Pancreas (tissue), 10 donors: ENCODE results near the gene MLXIP. TPM values are rescaled to one million over a fixed set of nuclear protein-coding genes. Genes with fewer than 3 reads are reported as not detected.
A peak's percentile ranks its signal among the peaks of the same experiment; 100 is the strongest.

Experiments used
- ATAC-seq, 4 donors: fragments of 200-7000 bp; cut with Tn5 transposase; one replicate each; pipeline versions ENCODE4 v1.8.0 to v1.9.1; 2020; ENCODE audit warnings: mild to moderate bottlenecking in 4 of 4, moderate library complexity in 4 of 4
- DNase-seq, 6 donors: peaks; one replicate each; pipeline ENCODE4 v3.0.0-alpha.2; 2020
- FAIRE-seq: peaks from 2 replicates; lab custom pipeline; 2012; peaks lifted over from hg19 to GRCh38; lab: Jason Lieb, UNC
- H3K27ac ChIP-seq, 4 donors: fragments of 200-600 bp; sonication (generic); 1 replicate in 3 of 4; 2 replicates in 1 of 4; pipeline versions ENCODE4 v1.5.0 to v1.8.0; 2020
- H3K27me3 ChIP-seq, 4 donors: fragments of 200-600 bp; one replicate each; pipeline ENCODE4 v1.8.0; 2021
- H3K36me3 ChIP-seq, 3 donors: fragments of 200-600 bp; sonication (generic) in 1 of 3; one replicate each; pipeline versions ENCODE4 v1.5.0 to v1.8.0; 2020 to 2021
- H3K4me1 ChIP-seq, 3 donors: fragments of 200-600 bp; one replicate each; pipeline ENCODE4 v1.8.0; 2021
- H3K4me3 ChIP-seq, 4 donors: fragments of 200-600 bp; sonication (generic) in 2 of 4; one replicate each; pipeline versions ENCODE4 v1.5.0 to v1.8.0; 2020 to 2021
- H3K9me3 ChIP-seq, 4 donors: fragments of 200-600 bp; one replicate each; pipeline ENCODE4 v1.8.0; 2021
- CTCF ChIP-seq, 4 donors: fragments of 200-600 bp; sonication (generic) in 3 of 4; IDR thresholded peaks; one replicate each; pipeline versions ENCODE4 v1.5.0 to v1.8.0; 2021; ENCODE audit warnings: antibody characterized with exemption in 4 of 4
- WGBS, 2 donors: extraction: QIAGEN DNeasy Blood & Tissue Kit; methylation state at CpG; one replicate each; pipeline ENCODE4 v1.1.7; 2013; 5-methylcytosine and 5-hydroxymethylcytosine counted together
- intact Hi-C, 3 donors: fragments of 100-400 bp; cut with DNase I; formaldehyde crosslinking; loops; one replicate each; pipeline versions ENCODE4 v1.11.1 to v1.14.2; 2022
- polyA plus RNA-seq, 2 donors: library from polyadenylated mRNA; stranded (reverse); fragments of 200-250 nt; gene quantifications; one replicate each; pipeline ENCODE4 v1.2.3, GENCODE V29; 2013
- total RNA-seq, 6 donors: library from RNA; stranded (reverse); fragmentation: NEBNext Ultra II Directional in 4 of 6; extraction: Animal tissue kit (Norgen Biotek cat#: 25700) in 4 of 6; gene quantifications; one replicate each; pipeline versions ENCODE4 v1.2.1 to v1.2.4, GENCODE V29; 2021 to 2023
- donor health status: healthy with polysubstance abuse.
- donor health status: DM: no; HTN: no; CAD: no; lungs with moderate emphysema.
- donor health status: DM: no; HTN: no; CAD: no.
- donor health status: control.
- donor health status: control.
- donor health status: Bipolar disorder and iron deficiency.
- donor health status: DM: yes; HTN: yes; CAD: no.
- donor health status: DM: no; HTN: no; CAD: no.
- donor health status: DM: no; HTN: no; CAD: no.
- donor health status: DM: yes; HTN: yes; CAD: no.

MLXIP gene
- total and polyA plus RNA-seq, 8 donors: 35.4 to 90.1 (median 55.5) TPM

GRCh38 chr12:122126342-122126635, 47.7 kb downstream of the MLXIP start:
- DNase-seq: peak in 1 of 6 donors; percentile 35
- no peak for ATAC-seq

GRCh38 chr12:122126713-122127597, 48.4 kb downstream of the MLXIP start:
- Histone ChIP-seq H3K36me3 (peaks cover 3 to 41% (median 29%) of the 10 kb centered on the region in 3 donors), H3K27ac (no peak overlapping the region), H3K9me3 (no peaks in the 10 kb centered on the region), H3K4me3 (no peak overlapping the region), H3K27me3 (no peaks in the 10 kb centered on the region), H3K4me1 (peaks cover 0 to 9% (median 4%) of the 10 kb centered on the region in 3 donors)
- no peak for FAIRE-seq
- 82 to 83% methylated on average over 15 of the region's 15 CpGs for WGBS, 2 donors
- ATAC-seq: no peak
- intact Hi-C loops: loop anchor here in 1 of 3 donors (2.0 kb wide), 1 partner anchor 70 kb away; no protein-coding TSS in a partner anchor
- no peak for TF ChIP-seq CTCF (IDR thresholded peaks at IDR 0.05)
- DNase-seq: peak in 1 of 6 donors; percentile 35

More at GRCh38 chr12:122126342-122126635, 47.7 kb downstream of the MLXIP start:
- H3K4me1 ChIP-seq: peaks cover 0 to 9% (median 4%) of the 10 kb centered on the region in 3 donors
- no peaks in the 10 kb centered on the region for H3K27me3 ChIP-seq
- 79 to 87% methylated on average over 7 of the region's 7 CpGs for WGBS, 2 donors
- TF ChIP-seq CTCF (IDR thresholded peaks at IDR 0.05): no peak
- intact Hi-C loops: loop anchor here in 1 of 3 donors (2.0 kb wide), 1 partner anchor 69 kb away; no protein-coding TSS in a partner anchor
- peaks cover 2 to 37% (median 29%) of the 10 kb centered on the region in 3 donors for H3K36me3 ChIP-seq
- no peak overlapping the region for H3K4me3 ChIP-seq
- no peaks in the 10 kb centered on the region for H3K9me3 ChIP-seq
- H3K27ac ChIP-seq: no peak overlapping the region
- FAIRE-seq: no peak

GRCh38 chr12:122127839-122128238, 49.3 kb downstream of the MLXIP start:
- intact Hi-C loops: loop anchor here in 1 of 3 donors (2.0 kb wide), 1 partner anchor 71 kb away; no protein-coding TSS in a partner anchor

DNA sequence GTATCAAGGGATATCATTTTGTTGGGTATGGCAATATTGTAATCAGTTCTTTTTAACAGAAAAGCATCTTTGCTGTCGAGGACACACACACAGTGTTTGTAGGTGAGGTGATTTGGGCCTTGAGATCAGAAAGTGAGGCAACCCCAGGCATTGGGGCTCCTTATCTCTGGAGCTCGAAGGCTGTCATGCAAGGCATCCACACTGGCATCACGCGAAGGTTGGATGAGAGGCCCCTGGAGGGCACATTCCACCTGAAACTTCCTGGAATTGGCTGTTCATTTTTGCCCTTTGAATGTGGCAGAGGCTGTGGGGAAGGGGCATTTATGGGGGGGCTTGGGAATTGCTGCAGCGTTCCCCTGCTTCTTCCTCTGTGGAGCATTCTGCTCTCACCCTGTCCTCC, 49.9 kb downstream of the MLXIP start:
- Histone ChIP-seq H3K4me3 (no peak overlapping the region), H3K27ac (no peak overlapping the region), H3K9me3 (no peaks in the 10 kb centered on the region), H3K27me3 (no peaks in the 10 kb centered on the region), H3K36me3 (peaks cover 8 to 57% (median 40%) of the 10 kb centered on the region in 3 donors), H3K4me1 (peaks cover 0 to 6% (median 0%) of the 10 kb centered on the region in 3 donors)
- FAIRE-seq (no peak), ATAC-seq (no peak), DNase-seq (no peak)
- no peak for TF ChIP-seq CTCF (IDR thresholded peaks at IDR 0.05)
- WGBS, 2 donors: 70 to 79% methylated on average over 5 of the region's 5 CpGs
- intact Hi-C loops: no loop called here

More at GRCh38 chr12:122127839-122128238, 49.3 kb downstream of the MLXIP start:
- Histone ChIP-seq H3K27ac (no peak overlapping the region), H3K4me1 (peaks cover 0 to 9% (median 2%) of the 10 kb centered on the region in 3 donors), H3K36me3 (peaks cover 8 to 50% (median 37%) of the 10 kb centered on the region in 3 donors), H3K27me3 (no peaks in the 10 kb centered on the region), H3K4me3 (no peak overlapping the region), H3K9me3 (no peaks in the 10 kb centered on the region)
- DNase-seq (peak in 1 of 6 donors; percentile 47), ATAC-seq (no peak), FAIRE-seq (no peak)
- TF ChIP-seq CTCF (IDR thresholded peaks at IDR 0.05): no peak
- WGBS, 2 donors: 89 to 90% methylated on average over 13 of the region's 13 CpGs
